TTC549 (cell line): ENCODE measurements around the gene TRAM2.

Source experiments
- FAIRE-seq: peaks from 2 replicates; lab custom pipeline; 2012; peaks lifted over from hg19 to GRCh38; lab: Jason Lieb, UNC

Gene TRAM2

DNA sequence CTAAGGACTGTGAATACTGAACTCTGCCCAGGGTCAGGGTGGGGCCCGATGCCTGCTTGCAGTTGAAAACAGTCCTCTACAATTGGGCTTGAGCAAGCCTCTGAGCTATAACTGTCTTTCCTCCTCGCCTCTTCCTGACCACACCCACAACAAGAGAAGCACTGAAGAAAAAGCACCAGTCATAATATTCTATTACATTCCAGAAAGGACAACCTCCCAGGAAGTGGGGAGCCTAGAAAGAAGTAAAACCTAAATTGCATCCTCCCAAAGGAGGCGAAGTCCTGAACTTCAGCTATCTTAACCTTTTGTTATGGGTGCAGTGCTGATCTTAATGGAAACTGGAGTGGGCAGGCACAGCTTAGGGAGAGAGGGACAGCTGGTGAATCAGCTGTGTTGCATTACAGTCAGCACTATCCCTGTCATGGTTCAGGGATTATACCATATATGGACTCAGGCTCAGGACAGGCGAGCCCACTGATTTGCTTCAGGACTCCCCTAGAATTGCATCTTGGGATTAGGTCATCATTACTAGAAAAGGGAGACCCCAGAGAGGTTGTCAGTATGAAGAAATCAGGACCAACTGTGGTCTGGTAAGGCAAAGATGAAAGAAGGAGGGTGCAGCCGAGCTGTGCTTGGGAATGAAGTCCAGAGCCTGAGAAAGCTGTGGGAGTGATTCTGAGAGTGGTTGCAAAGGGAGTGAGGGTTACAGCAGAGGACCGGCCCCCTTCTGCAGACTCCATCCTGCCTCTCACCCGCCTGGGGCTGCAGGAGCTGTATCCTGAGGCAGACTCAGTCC, 18.3 kb upstream of the TRAM2 start:
- FAIRE-seq = no peak

DNA sequence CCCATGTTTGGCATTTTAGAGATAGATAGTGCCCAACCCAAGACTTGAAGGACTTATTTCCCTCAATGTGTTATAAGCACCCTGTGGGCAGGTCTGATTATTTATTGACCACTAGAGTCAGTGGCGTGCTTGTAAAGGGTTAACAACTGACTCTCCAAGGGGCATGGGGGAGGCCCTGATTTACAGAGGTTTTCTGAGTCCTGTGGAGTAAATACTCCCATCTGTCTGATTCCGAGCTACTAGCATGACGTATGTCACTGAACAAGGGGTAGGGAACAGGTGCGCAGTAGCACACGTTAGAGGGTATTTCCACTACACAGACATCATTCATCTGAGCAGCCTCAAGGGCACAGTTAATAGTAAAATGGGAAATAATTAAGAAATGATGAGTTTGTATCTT, 17.4 kb upstream of the TRAM2 start:
- no peak for FAIRE-seq

DNA sequence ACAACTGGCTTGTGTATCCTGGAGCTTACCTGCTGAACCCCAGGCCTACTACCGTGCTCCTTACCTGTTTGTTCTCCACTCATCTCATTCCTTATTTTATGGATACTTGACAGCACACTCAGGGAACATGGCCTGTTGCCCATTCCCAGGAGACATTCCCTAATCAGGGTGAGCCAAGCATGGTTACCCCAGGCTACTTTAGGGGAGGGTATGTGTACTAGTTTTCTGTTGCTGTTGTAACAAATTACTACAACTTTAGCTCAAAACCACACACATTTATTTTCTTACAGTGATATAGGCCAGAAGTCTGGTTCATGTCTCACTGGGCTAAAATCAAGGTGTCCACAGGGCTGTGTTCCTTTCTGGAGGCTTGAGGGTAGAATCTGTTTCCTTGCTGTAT, 15.0 kb upstream of the TRAM2 start:
- FAIRE-seq = no peak

DNA sequence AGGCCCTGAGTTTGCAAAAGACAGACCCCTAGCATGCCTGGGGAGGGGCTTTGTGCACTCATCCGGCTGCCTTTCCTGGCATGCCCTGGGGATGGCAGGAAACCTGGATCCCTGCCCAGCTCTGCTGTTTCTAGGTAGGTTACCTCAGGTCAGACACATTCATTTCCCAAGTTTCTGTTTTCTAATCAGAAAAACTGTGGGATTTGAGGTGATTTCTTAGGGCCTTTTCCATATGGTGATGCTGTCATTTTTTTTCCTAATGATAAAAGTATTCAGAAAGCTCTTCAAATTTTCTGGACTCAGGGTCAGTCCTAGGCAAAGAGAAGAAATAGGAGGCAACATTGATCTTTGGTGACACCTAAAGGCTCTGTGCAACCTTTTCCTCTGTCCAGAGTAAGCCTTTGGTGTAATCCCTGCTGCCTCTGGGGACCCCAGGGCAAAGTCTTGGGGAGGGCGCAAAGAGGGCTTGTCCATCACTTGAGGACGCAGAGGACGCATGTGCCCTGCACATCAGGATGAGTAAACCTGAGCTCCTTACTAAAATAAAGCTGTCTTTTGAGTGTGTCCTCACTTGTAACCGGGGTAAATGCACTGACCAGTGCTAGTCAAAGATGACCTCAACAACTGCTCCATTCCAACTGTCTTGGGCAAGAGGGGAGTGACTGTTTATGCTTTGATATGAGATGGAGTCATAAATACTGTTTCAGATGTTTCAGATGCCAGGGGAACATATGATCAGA, 13.5 kb upstream of the TRAM2 start:
- FAIRE-seq = no peak

DNA sequence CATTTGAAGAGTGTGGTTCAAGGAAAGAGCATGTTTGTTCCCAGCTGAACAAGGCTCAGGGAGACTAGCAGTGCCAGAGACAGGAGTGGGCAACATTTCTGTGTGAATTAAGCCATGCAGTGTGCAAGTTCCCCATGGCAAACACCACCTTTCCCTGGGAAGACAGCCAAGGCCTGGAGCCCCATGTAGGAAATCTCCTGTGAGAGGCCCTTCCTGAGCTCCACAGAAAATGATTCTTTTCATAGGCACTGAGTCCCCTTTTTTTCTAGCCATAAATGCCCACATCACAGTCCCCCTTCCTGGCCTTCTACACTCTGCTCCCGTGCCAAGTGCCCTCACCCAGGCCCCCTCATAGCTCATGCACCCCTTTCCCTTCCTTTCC, 11.8 kb upstream of the TRAM2 start:
- FAIRE-seq = no peak

DNA sequence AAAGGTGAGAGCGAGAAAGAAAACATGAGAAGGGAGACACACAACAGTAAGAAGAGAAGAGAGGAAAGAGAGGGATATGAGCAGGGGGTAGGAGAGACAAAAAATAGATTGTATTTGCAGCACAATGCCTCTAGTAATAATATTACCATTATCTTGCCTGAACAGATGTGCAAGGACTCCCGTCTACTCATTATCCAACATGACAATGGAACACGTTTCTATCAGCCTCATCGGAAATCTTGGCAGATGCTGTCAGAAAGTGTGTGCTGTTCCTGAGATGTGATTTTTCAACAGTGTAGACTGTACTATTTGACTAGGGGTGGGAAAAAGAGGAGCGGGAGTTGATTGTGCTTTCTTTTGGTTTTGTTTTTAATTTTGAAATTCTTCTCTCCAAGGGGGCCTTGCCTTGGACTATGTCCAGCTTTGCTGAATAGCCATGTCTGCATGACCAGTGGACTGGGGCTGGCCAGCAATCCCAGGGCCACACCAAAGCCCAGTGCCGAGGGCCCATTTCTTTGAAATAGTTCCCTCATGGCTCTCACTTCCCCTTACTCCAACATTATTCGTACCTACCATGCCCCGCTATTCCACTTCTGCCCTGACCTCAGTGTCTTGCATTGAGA, 11.3 kb upstream of the TRAM2 start:
- no peak for FAIRE-seq

DNA sequence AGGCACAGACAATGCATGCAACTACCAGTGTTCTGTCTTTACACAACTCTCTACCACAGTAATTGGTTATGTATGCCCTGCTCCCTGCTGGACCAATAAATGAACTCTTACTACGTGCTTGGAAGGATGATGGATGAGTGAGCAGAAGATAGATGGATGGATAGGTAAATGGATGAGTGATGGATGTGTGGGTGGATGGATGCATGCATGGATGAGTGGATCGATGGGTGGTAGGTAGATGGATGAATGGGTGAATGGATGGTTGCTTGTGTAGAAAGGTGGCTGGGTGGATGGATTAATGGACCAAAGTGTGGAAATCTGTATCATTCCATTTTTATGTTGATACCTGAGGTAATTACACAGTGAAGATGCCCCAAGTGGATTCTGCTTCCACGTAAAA, 10.1 kb upstream of the TRAM2 start:
- FAIRE-seq = no peak

DNA sequence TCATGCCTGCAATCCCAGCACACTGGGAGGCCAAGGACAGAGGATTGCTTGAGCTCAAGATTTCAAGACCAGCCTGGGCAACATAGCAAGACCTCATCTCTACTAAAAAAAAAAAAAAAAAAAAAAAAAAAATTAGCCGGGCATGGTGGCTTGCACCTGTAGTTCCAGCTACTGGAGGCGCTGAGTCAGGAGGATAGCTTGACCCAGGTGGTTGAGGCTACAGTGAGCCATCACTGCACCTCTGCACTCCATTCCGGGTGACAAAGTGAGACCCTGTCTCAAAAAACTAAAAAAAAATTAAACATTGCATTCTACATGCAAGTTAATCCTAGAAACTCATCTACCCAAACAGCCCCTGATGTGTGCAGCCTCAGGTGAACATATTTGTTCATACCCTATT, 7.3 kb upstream of the TRAM2 start:
- no peak for FAIRE-seq

DNA sequence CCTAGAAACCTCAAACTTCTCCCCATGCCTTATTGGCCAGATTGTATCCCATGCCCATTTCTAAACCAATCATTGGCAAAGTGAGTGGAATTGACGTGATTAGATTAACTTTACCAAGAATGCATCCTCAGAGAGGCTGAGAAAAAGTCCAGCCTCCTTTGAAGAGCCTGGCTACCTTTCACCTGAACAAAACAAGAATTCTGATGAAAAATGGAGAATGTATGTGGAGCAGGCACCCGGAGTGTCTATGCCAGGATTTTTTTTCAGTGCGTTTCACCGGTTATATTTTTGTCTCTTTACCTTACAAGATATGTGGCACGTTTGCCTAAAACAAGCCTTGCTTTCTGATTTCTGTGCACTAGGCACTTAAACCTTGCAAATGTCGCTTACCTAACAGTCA, 6.1 kb upstream of the TRAM2 start:
- FAIRE-seq = no peak

DNA sequence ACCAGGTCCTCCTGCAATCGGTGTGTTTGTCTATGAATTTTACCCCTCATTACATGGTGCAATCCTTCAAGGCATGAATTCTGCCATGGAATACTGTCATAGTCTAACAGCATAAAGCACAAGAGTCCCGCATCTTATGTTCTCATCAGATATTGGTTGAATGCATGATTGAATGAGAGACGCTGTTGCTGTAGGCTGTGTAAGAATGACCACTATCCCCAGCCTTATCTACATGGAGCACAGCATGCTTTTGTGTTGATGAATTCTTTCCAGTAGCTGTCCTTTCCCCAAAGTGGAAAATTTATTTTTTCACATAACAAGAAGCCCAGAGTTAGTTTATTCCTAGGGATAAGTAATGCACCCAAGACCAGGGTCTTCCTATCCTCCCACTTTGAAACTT, 5.6 kb upstream of the TRAM2 start:
- FAIRE-seq = no peak

DNA sequence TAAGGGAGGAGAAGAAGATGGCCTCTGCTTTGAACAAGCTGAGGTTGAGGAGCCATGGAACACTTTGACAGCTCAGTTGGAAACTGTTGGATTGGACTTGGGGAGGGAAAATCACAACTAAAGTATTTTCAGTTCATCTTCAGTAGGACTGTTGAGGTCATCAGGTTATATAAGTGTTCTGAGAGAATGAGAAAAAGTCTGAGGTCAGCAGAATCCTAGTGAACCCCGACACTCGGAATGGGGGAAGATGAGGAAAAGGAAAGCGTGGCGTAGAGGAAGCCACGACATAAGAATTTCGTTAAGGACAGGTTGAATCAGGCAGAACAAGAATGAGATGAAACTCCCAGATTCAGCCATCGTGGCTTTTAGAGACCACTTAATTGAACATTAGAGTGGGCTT, 4.0 kb upstream of the TRAM2 start:
- no peak for FAIRE-seq

DNA sequence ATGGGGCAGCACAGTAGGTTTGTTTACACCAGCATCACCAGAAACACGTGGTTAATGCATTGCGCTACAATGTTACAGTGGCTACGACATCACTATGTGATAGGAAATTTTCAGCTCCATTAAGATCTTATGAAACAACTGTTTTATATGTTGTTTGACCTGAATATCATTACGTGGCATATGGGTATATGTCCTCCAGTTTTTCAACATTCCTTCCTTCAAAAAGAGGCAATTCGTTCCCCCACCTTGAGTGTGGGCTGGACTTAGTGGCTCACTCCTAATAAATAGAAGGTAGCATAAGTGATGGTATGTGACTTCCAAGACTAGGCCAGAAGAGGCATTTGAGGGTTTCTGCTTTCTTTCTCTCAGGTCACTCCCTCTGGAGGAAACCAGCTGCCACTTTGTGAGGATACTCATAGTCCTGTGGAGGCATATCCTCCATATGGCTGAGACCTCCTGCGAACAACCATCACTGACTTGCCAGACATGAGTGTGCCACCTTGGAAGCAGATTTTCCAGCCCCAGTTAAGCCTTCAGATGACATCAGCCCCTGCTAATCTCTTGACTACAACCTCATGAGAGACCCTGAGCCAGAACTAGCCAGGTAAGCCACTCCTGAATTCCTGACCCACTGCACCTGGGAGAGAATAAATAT, 2.3 kb upstream of the TRAM2 start:
- FAIRE-seq = no peak

DNA sequence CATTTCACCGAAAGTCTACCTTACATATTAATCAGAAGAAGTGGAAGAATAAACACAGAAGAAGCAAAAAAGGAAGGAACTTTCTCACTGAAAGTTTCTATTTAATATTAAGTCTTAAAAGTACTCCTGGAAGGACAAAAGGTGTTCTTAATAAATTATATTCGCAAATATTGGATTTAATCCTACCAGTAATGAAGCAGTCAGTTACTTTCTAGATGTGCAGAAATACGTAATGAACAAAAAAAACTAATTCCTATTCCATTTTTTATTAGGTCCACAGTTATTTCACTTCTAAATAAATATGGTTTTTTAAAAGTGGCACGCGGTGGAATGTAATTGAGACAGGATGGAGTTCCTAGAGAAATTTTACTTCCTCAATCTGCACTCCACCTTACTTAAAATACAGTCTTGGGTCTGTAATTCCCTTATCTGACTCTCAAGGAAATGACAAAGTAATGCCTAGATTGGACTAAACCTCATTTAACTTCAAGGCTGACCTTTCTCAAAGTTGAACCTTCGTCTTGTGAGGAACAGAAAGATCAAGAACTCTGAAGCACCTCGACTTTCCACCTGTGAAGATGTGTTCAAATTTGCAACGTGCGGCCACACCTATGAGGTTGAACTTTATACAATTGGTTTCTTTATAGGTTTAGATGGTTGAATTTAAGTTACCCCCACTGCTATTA, 1.1 kb upstream of the TRAM2 start:
- FAIRE-seq = no peak

DNA sequence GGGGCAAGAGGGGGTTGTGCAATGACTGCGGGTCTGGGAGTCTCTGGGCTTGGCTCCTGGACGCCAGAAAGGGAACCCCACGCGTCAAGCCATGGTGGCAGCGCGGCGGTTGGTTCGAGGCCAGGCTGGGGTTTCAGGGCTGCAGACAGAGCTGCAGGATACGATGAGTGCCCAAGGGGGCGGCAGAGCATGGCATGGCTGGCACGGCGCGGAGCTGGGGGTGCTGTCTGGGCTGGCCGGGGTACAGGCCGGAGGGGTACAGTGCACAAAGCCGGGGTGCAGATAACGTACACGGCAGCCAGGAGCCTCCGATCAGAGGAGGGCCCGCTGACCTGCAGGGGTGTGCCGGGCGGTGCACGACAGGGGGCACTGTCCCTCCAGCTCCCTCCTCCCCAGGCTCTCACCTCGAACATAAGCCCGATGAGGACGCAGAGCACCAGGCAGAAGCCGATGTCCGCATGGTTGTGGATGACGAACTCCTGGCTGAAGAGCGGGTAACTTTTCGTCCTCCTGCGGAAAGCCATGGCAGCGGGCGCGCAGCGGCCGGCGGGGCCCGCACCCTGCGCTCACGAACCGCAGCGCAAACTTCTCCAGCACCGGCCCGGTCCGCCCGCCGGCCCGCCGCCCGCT, 353 bp downstream of the TRAM2 start:
- FAIRE-seq = no peak

DNA sequence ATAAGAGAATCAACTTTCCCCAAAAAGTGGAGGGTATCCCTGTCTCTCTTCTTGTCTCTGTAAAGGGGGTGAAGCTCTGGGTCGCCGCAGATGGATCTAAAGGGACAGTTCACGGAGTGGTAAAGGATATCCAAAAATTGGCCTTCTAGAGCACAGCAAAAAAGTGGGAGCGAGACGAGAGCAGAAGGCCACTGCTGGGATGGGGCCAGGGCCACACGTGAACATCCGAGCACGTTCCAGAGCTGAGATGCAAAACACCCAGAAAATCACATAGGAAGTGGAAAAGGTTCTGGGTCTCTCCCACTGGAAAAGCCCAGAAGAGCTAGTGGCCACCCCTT, 837 bp downstream of the TRAM2 start:
- FAIRE-seq = no peak

DNA sequence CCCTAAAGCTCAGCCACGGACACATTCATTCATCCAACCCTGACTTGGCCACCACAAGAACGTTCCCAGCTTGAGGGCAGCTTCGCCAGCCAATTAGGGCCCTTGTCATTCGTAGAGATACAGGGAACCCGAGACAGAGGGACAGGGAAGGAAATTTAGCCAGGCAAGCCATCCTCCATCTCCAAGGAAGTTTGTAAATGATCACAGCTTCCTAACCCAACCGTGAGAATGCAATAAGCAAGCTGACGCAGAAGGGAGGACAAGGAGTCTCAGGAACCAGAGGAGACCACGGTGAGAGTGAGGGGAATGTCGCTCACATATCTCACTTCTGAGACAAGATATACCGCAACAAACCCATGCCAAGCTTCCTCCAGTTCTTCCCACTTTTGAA, 1.4 kb downstream of the TRAM2 start:
- no peak for FAIRE-seq

DNA sequence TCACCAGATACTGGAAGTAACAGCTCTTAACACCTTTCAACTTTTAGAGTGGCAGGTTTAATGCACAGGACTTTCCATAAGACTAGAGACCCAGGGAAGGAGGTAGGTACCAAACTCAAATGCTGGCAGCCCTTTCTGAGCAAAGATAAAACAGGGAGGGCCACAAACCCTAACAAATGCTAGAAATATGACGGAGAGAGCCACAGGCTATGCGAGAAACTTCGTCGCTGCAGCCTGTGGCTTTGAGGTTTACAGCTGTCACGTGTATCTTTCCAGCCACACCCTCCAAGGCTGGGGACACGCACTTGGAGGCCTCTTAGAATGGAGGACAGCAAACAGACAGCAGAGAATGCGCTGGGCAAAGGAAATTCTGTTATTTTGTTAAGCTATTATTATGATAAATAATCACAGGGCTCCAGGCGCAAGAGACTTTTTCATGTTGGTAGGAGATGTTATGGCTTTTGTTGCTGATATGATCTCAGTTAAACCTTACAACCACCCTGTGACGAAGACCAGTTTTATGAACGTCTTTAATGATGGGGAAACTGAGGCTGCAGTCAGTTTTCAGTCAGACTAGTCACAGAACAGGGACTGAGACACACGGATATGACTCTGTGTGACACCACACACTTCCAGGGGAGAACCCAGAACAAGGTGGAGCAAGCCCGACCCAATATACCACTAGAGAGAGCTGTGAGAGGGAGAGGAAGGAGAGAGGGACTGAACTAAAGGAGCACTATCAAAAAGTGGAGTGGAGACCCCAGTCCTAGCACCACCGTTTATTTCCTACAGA, 2.0 kb downstream of the TRAM2 start:
- FAIRE-seq = no peak

DNA sequence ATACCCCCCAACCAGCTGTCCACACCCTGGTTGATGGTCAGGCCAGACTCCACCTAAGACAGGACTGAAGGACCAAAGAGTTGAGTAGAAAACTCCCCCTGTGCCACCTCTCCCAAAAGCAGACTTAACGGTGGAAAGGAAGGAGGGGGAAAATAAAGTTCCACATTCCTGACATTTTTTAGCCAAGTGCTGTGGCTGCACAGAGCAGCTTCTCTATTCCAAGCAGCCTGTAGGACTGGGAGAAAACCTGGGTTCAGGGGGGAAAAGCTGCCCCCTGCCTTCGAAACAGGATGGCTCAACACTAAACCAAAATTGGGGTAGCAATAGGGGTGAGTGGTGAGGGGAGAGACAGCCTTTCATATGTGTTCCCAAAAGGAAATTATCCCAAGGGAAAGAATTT, 3.6 kb downstream of the TRAM2 start:
- no peak for FAIRE-seq

DNA sequence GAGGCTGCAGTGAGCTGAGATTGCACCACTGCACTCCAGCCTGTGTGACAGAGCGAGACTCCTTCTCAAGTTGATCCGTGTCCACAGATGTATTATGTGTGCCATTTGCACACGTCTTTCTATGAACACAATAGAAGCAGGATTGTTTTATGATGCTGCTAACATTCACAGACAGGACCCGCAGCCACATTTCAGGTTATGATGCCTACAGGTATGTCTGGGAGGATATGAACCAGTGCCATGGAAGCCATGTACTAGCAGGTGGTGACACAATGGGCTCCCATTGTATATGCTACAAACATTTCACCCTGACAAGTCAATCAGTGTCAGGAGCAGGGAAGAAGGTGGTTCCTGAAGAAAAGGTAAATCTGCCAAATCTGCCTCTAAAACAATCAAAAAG, 4.3 kb downstream of the TRAM2 start:
- no peak for FAIRE-seq

DNA sequence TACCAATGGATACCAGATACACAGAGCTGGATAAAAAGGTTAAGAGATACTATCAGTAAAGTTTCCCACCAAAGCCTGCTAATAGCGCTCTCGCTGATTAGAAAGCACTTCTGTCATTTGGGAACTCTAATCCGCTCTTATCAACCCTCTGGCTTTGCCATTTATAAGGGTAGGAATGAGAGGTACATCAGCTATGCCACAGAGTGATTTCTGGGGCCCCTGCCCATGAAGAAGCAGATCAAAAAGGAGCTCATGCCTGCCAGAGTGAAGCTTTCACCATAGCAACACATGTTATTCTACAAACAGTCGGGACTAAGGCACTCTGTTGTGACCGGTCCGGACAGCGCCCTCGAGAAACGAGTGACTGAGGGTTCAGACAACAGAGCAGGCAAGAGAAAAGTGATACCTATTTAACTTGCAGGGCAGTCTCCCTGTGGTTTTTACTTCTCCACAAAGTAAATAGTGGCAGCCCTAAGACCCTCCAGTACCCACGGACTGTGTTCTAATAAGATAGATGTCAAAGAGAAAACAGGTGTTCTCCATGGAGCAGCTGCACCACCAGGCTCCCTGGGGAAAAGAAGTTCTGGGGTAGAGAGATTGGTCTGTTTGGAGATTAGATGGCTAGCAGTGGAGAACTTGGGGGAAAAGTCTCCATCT, 5.6 kb downstream of the TRAM2 start:
- FAIRE-seq = no peak

DNA sequence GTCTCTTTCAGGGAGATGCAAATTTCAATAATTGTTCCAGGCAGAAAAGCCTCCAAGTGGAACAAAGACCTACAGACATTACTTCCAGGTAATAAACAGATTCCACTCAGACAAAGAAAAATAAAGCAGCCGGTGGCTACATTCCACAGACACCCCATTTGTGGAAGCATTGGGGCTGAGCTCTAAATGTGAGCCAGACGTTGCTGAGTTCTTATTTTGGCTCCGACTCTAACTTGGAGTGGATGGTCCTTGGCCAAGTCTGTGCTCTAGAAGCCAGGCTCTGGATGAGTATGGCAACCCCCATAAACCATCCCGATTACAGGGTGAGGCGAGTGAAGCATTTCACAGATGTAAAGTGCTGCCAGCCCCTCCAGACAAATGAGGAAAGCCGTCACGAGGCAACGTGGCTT, 6.6 kb downstream of the TRAM2 start:
- no peak for FAIRE-seq
